HepG2 (cell line): ENCODE results near the gene HECTD4. TPM values are rescaled to one million over a fixed set of nuclear protein-coding genes. Genes with fewer than 3 reads are reported as not detected.

ENCODE experiments used
- ATAC-seq: fragments of 200-7000 bp; cut with Tn5 transposase; 3 replicates; pipeline ENCODE4 v1.9.1; 2020; ENCODE audit warnings: mild to moderate bottlenecking, moderate library complexity
- BruUV-seq: library from RNA; stranded (reverse); fragments of 400-500 nt; replicated peaks from 2 replicates; lab custom pipeline; 2021; lab: Mats Ljungman, UMichigan
- CTCF ChIA-PET: fragments of 300-600 bp; formaldehyde crosslinking; extraction: SDS; loops from one replicate; lab custom pipeline; 2021; ENCODE audit warnings: low total read pairs, inconsistent platforms, low intra/inter-chr PET ratio; lab: Yijun Ruan, JAX
- POLR2A ChIA-PET: fragments of 350-600 bp; sonication (Branson Sonifier 250); formaldehyde crosslinking; loops from one replicate; lab custom pipeline; 2020; ENCODE audit warnings: antibody characterized with exemption, inconsistent platforms; lab: Yijun Ruan, JAX
- DNase-seq: peaks from one replicate; pipeline ENCODE4 v3.0.0-alpha.2; 2015; ENCODE audit warnings: low spot score
- FAIRE-seq: peaks from 3 replicates; lab custom pipeline; 2011; peaks lifted over from hg19 to GRCh38; lab: Jason Lieb, UNC
- H2AFZ ChIP-seq: one replicate; pipeline ENCODE4 v1.6.1; 2011; ENCODE audit warnings: low read length, inconsistent platforms
- H3K27ac ChIP-seq: fragments of 300-600 bp; 3 replicates; pipeline ENCODE4 v1.8.0; 2011; ENCODE audit warnings: mixed run types, mild to moderate bottlenecking, mixed read lengths, low read length, inconsistent platforms; ENCODE audit not compliant: insufficient read depth; ENCODE audit errors: extremely low read length
- H3K27me3 ChIP-seq, 2 experiments: fragments of 200-600 bp in 1 of 2; 2 replicates in 1 of 2; 3 replicates in 1 of 2; pipeline versions ENCODE4 v1.6.0 to v1.8.0; 2011; ENCODE audit warnings: low read length in 2 of 2, mild to moderate bottlenecking in 2 of 2, moderate library complexity in 2 of 2, inconsistent platforms in 1 of 2; ENCODE audit not compliant: insufficient read depth in 2 of 2, control insufficient read depth in 1 of 2
- H3K36me3 ChIP-seq, 2 experiments: fragments of 200-600 bp in 1 of 2; replicated peaks in 1 of 2; 2 replicates in 1 of 2; 3 replicates in 1 of 2; pipeline versions ENCODE4 v1.5.1 to v1.8.0; 2011; ENCODE audit warnings: low read length in 2 of 2, inconsistent platforms in 1 of 2; ENCODE audit not compliant: insufficient read depth in 2 of 2, control insufficient read depth in 1 of 2
- H3K4me1 ChIP-seq: 2 replicates; pipeline ENCODE4 v1.5.1; 2012; ENCODE audit warnings: low read length, inconsistent platforms; ENCODE audit not compliant: insufficient read depth
- H3K4me2 ChIP-seq: 2 replicates; pipeline ENCODE4 v1.6.0; 2011; ENCODE audit warnings: low read depth, low read length, inconsistent platforms
- H3K4me3 ChIP-seq, 3 experiments: fragments of 200-600 bp in 1 of 3; sonication (generic), shearing (Covaris generic) in 1 of 3; replicated peaks in 1 of 3; 2 replicates each; pipeline ENCODE4 v1.5.1; 2011 to 2016; ENCODE audit warnings: low read length in 3 of 3, inconsistent platforms in 2 of 3, low read depth in 2 of 3, mild to moderate bottlenecking in 2 of 3, control low read depth in 1 of 3, mixed read lengths in 1 of 3; ENCODE audit not compliant: insufficient read depth in 1 of 3
- H3K79me2 ChIP-seq: one replicate; pipeline ENCODE4 v1.6.1; 2011; ENCODE audit warnings: low read length, inconsistent platforms; ENCODE audit not compliant: insufficient read depth
- H3K9ac ChIP-seq: 2 replicates; pipeline ENCODE4 v1.6.0; 2011; ENCODE audit warnings: mild to moderate bottlenecking, low read depth, low read length, inconsistent platforms; ENCODE audit not compliant: insufficient read depth
- H3K9me3 ChIP-seq: 2 replicates; pipeline ENCODE4 v1.5.1; 2012; ENCODE audit warnings: mild to moderate bottlenecking, low read length
- H4K20me1 ChIP-seq: 2 replicates; pipeline ENCODE4 v1.6.0; 2011; ENCODE audit warnings: inconsistent platforms, mild to moderate bottlenecking, low read length, moderate library complexity; ENCODE audit not compliant: insufficient read depth
- BHLHE40 ChIP-seq: IDR thresholded peaks from 2 replicates; pipeline ENCODE4 v1.6.1; 2011; ENCODE audit warnings: low read length, improper control_type of control experiment
- KLF15 ChIP-seq: sonication (generic); formaldehyde crosslinking; IDR thresholded peaks from 2 replicates; pipeline ENCODE4 v1.8.1; 2023; ENCODE audit warnings: borderline replicate concordance, mild to moderate bottlenecking, inconsistent platforms, missing genetic modification reagents, mixed read lengths
- ONECUT2 ChIP-seq: sonication (generic); formaldehyde crosslinking; IDR thresholded peaks from 2 replicates; pipeline ENCODE4 v1.4.0; 2020; ENCODE audit warnings: missing genetic modification reagents
- RFX3 ChIP-seq: IDR thresholded peaks from 2 replicates; pipeline ENCODE4 v1.6.1; 2016; ENCODE audit warnings: missing biosample characterization, missing genetic modification reagents
- ZNF20 ChIP-seq: sonication (generic); formaldehyde crosslinking; IDR thresholded peaks from 2 replicates; pipeline ENCODE4 v1.4.0; 2020; ENCODE audit warnings: mild to moderate bottlenecking, moderate library complexity, missing genetic modification reagents
- ZNF343 ChIP-seq: sonication (generic); formaldehyde crosslinking; IDR thresholded peaks from 2 replicates; pipeline ENCODE4 v1.4.0; 2020; ENCODE audit warnings: mild to moderate bottlenecking, missing genetic modification reagents
- ZNF354B ChIP-seq: sonication (generic); formaldehyde crosslinking; IDR thresholded peaks from 2 replicates; pipeline ENCODE4 v1.8.0; 2022; ENCODE audit warnings: mild to moderate bottlenecking, missing genetic modification reagents
- ZNF878 ChIP-seq: sonication (generic); formaldehyde crosslinking; IDR thresholded peaks from 2 replicates; pipeline ENCODE4 v1.8.1; 2023; ENCODE audit warnings: mild to moderate bottlenecking, missing genetic modification reagents, moderate library complexity
- WGBS: methylation state at CpG from one replicate; pipeline ENCODE4 v1.1.6; 2017; ENCODE audit warnings: low lambda C conversion rate; 5-methylcytosine and 5-hydroxymethylcytosine counted together
- in situ Hi-C: cut with HindIII; loops from 2 replicates; pipeline ENCODE4 v1.10.0; 2017; ENCODE audit warnings: low pct_unique_long_range_greater_than_20kb; ENCODE audit not compliant: extremely low pct_ligation_motif_present
- intact Hi-C: fragments of 100-400 bp; cut with micrococcal nuclease; formaldehyde crosslinking; loops from one replicate; pipeline ENCODE4 v1.10.0; 2022; ENCODE audit not compliant: unreplicated experiment
- polyA plus RNA-seq, 8 experiments: library from polyadenylated mRNA; depleted of rRNA in 3 of 8; stranded (reverse) in 7 of 8; unstranded in 1 of 8; fragments of >200 nt; fragmentation: Illumina TruSeq in 4 of 8; extraction: Trizol in 4 of 8; gene quantifications; 2 replicates each; pipeline versions ENCODE4 v1.2.1 to v1.2.3, GENCODE V29; 2011 to 2016; ENCODE audit warnings: low read depth in 4 of 8, missing spikeins in 1 of 8, mixed read lengths in 1 of 8; ENCODE audit not compliant: insufficient read depth in 1 of 8
- total RNA-seq, 5 experiments: library from RNA; depleted of rRNA; stranded (reverse); fragments of >200 nt; fragmentation: Illumina TruSeq; extraction: Trizol; gene quantifications; 2 replicates each; pipeline ENCODE4 v1.2.3, GENCODE V29; 2016; ENCODE audit warnings: low read depth in 1 of 5
- TF ChIP-seq, protein P1 (sequence below): sonication (generic); formaldehyde crosslinking; IDR thresholded peaks from 2 replicates; pipeline ENCODE4 v1.4.0; 2020; ENCODE audit warnings: missing genetic modification reagents, borderline replicate concordance
- TF ChIP-seq, protein P2 (sequence below): sonication (generic); formaldehyde crosslinking; IDR thresholded peaks from 2 replicates; pipeline ENCODE4 v1.8.1; 2023; ENCODE audit warnings: mild to moderate bottlenecking, missing genetic modification reagents, borderline replicate concordance
- TF ChIP-seq, protein P3 (sequence below): sonication (generic); formaldehyde crosslinking; IDR thresholded peaks from 2 replicates; pipeline ENCODE4 v1.8.1; 2023; ENCODE audit warnings: mild to moderate bottlenecking, missing genetic modification reagents

Gene HECTD4
- total and polyA plus RNA-seq, 2 of the 13 experiments (the other 11 are each of a cell fraction or from before 2014, with no cell fraction given) = 9.0 to 11.4 TPM

DNA sequence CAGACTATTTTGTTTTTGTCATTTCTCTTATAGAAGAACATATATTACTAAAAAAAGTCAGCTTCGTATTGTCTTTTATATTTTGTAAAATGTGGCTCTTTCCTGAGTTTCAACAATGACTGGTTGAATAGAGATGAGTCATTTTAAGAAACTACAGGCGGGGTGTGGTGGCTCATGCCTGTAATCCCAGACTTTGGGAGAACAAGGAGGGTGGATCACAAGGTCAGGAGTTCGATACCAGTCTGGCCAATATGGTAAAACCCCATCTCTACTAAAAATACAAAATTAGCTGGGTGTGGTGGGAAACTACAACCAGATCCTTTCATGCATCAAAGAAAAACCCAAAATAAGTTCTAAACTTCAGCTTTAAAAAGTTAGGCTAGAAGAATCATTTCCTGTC, 28.8 kb downstream of the HECTD4 start (continued):
- TF ChIP-seq, protein P1, sequence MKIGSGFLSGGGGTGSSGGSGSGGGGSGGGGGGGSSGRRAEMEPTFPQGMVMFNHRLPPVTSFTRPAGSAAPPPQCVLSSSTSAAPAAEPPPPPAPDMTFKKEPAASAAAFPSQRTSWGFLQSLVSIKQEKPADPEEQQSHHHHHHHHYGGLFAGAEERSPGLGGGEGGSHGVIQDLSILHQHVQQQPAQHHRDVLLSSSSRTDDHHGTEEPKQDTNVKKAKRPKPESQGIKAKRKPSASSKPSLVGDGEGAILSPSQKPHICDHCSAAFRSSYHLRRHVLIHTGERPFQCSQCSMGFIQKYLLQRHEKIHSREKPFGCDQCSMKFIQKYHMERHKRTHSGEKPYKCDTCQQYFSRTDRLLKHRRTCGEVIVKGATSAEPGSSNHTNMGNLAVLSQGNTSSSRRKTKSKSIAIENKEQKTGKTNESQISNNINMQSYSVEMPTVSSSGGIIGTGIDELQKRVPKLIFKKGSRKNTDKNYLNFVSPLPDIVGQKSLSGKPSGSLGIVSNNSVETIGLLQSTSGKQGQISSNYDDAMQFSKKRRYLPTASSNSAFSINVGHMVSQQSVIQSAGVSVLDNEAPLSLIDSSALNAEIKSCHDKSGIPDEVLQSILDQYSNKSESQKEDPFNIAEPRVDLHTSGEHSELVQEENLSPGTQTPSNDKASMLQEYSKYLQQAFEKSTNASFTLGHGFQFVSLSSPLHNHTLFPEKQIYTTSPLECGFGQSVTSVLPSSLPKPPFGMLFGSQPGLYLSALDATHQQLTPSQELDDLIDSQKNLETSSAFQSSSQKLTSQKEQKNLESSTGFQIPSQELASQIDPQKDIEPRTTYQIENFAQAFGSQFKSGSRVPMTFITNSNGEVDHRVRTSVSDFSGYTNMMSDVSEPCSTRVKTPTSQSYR = no peak
- TF ChIP-seq ZNF354B (CRISPR knock-in tag) (no peak), RFX3 (CRISPR knock-in tag) (no peak)

DNA sequence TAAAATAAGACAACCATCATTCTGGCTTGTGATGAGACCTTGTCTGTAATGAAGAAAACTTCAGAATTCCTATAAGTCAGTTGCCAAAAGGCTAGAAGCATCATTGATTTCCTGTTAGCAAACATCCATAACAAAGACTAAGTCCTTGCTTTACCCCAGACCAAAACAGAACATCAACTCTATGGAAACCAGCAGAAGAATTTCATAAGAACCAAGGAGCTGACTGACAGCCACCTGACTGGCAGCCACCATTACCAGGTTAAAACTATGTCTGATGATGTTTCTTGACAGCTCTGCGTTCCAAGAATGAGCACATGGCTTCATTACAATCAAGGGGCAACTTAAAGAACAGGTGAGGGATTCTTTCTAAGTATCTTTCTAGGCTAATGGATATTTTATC, 29.3 kb downstream of the HECTD4 start:
- WGBS = 100% methylated on average over 1 of the region's 1 CpG
- intact Hi-C loops = no loop called here
- Histone ChIP-seq H4K20me1 (no peaks in the 10 kb centered on the region), H2AFZ (no peak overlapping the region), H3K36me3 (no peaks in the 10 kb centered on the region), H3K79me2 (peaks cover 4% of the 10 kb centered on the region), H3K4me2 (no peak overlapping the region)
- CTCF ChIA-PET = no interaction called here
- FAIRE-seq = no peak
- TF ChIP-seq, protein P2, sequence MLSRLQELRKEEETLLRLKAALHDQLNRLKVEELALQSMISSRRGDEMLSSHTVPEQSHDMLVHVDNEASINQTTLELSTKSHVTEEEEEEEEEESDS (CRISPR knock-in tag) = no peak
- no peak for TF ChIP-seq ZNF343 (CRISPR knock-in tag)
- TF ChIP-seq ZNF20 (CRISPR knock-in tag) = no peak
- no peak for TF ChIP-seq BHLHE40
- no peak for TF ChIP-seq KLF15 (CRISPR knock-in tag)
- TF ChIP-seq ONECUT2 (CRISPR knock-in tag) = no peak
- TF ChIP-seq ZNF878 (CRISPR knock-in tag) = no peak
- TF ChIP-seq, protein P3, sequence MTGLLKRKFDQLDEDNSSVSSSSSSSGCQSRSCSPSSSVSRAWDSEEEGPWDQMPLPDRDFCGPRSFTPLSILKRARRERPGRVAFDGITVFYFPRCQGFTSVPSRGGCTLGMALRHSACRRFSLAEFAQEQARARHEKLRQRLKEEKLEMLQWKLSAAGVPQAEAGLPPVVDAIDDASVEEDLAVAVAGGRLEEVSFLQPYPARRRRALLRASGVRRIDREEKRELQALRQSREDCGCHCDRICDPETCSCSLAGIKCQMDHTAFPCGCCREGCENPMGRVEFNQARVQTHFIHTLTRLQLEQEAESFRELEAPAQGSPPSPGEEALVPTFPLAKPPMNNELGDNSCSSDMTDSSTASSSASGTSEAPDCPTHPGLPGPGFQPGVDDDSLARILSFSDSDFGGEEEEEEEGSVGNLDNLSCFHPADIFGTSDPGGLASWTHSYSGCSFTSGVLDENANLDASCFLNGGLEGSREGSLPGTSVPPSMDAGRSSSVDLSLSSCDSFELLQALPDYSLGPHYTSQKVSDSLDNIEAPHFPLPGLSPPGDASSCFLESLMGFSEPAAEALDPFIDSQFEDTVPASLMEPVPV (CRISPR knock-in tag) = no peak
- TF ChIP-seq, all 625 proteins: peak for 0
- no TSS peak for BruUV-seq
- POLR2A ChIA-PET = no interaction called here
- Histone ChIP-seq H3K9ac (no peak overlapping the region), H3K9me3 (no peaks in the 10 kb centered on the region), H3K4me1 (no peaks in the 10 kb centered on the region), H3K27ac (no peak overlapping the region), H3K27me3 (no peaks in the 10 kb centered on the region), H3K4me3 (no peak overlapping the region)
- ATAC-seq = no peak
- in situ Hi-C loops = no loop called here
- no peak for DNase-seq
